GM18870 (cell line): ENCODE data around the gene NFATC1.
"Not testable (repeated sequence)": the region's sequence is repeated elsewhere in the genome, so short reads cannot be mapped to it uniquely, and the experiment has no call there.

Experiments
- ATAC-seq: cut with Tn5 transposase; IDR thresholded peaks from one replicate; pipeline ENCODE4 v1.9.1; 2021; ENCODE audit warnings: moderate library complexity; ENCODE audit not compliant: unreplicated experiment

NFATC1 gene

DNA sequence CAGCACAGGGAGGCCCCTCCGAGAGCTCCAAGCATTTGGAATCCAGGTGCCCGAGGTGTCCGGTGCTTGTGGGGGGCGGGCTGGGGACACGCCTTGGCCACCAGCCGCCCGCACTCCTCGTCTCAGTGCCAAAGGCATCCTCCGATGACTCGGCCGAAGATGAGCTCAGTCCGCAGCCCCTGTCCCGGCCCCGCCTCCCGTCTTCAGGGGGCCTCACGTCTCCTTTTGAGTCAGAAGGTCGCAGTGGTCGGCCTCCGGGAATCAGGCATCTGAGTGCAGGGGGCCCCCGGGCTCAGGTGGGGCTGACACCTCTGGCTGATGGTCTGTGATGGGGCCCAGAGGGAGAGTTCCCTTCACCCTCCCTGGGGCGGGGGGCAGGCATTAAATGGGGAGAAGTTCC, 74.8 kb downstream of the NFATC1 start:
- no peak for ATAC-seq

- ATAC-seq = no peak
Measured at GRCh38 chr18:79471046-79471445, 75.3 kb downstream of the NFATC1 start.

- no peak for ATAC-seq
Measured at GRCh38 chr18:79471597-79471996, 75.9 kb downstream of the NFATC1 start.

- no peak for ATAC-seq
Measured at GRCh38 chr18:79472176-79472575, 76.4 kb downstream of the NFATC1 start.

- no peak for ATAC-seq
Measured at GRCh38 chr18:79472946-79473345, 77.2 kb downstream of the NFATC1 start.

- ATAC-seq = no peak
Measured at GRCh38 chr18:79476031-79476917, 80.5 kb downstream of the NFATC1 start.

GRCh38 chr18:79476918-79477571, 81.3 kb downstream of the NFATC1 start:
- ATAC-seq = no peak

- no peak for ATAC-seq
Measured at GRCh38 chr18:79477711-79478483, 82.2 kb downstream of the NFATC1 start.

GRCh38 chr18:79478484-79479115, 82.9 kb downstream of the NFATC1 start:
- no peak for ATAC-seq

DNA sequence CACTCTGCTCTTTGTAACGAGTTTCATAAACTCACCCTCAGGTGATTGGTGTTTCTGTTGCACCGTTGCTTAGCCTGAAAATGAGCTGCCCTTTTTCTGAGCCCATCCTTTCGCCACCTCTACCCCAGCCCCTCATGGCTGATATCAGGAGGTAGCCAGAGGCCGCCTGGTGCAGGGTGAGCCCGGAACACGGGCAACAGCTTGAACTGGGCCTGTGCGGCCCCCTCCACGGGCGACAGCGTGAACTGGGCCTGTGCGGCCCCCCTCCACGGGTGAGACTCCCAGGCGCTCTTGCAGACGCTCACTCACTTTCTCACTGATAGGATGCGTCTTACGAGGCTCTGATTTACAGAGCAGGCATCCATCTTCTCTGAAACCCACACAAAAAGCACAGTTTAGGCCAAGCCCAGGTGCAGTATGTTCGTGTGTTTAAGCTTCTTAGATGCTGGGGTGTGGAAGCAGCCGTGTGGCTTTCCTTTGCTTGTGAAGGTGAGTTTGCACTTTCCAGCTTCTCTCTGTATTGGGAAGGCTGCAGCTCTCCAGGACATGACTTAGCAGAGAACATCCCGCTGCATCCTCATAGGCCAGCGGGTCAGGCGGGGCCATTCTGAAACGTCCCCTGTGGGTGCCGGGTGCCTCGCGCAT, 83.5 kb downstream of the NFATC1 start:
- no peak for ATAC-seq

DNA sequence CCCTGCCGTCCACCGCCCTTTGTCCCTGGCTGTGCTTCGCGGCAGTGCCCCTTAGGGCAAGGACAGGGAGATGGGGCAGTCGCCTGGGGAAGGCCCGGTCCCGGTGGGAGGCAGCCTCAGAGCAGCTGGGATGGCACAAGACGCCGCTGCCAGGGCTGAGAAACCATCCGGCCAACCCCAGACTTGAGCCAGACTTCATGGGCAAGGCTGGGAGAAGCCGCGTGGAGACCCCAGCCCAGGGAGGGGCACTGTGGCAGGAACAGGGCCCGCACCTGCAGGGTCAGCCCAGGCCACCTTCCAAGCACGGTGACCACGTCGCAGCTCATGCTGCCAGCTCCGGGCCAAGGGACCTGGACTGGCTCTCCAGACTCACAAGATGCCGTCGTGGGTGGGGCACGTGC, 84.0 kb downstream of the NFATC1 start:
- no peak for ATAC-seq

- no peak for ATAC-seq
Measured at GRCh38 chr18:79480171-79481045, 84.7 kb downstream of the NFATC1 start.

DNA sequence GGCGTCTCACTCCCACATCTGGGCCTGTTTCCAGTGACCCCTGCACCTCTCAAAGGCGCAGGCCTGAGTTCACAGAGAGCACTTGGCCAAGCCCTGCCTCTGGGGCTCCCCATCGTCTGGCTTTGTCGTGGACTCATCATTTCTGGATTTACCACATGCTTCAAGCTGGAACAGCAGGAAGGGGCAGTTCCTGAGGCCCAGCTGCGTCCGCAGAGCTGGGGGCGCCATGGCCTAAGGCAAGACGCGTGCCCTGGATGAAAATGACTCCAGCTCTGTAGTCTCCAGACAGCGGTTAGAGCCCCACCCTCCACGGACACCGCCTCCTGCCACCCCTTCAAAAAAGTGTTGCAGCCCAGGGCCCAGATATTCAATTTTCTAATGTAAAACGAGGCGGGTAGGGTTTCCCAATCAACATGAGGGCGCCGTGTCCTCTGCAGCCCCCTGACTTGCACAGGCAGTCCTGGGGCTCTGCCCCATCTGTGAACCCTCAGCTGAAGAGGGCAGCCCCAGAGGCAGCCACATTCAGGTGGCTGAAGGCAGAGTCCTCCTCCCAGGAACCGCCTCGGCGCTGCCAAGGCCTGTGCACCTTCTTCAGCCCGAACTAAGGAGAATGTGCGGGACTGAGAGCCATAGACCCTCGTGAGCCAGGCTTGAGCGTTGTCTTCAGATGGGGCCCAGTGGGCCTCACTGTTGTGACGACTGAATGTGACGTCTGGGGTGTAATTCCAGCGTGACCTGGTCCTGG, 85.5 kb downstream of the NFATC1 start:
- no peak for ATAC-seq

GRCh38 chr18:79483393-79483792, 87.7 kb downstream of the NFATC1 start:
- not testable (repeated sequence) for ATAC-seq

DNA sequence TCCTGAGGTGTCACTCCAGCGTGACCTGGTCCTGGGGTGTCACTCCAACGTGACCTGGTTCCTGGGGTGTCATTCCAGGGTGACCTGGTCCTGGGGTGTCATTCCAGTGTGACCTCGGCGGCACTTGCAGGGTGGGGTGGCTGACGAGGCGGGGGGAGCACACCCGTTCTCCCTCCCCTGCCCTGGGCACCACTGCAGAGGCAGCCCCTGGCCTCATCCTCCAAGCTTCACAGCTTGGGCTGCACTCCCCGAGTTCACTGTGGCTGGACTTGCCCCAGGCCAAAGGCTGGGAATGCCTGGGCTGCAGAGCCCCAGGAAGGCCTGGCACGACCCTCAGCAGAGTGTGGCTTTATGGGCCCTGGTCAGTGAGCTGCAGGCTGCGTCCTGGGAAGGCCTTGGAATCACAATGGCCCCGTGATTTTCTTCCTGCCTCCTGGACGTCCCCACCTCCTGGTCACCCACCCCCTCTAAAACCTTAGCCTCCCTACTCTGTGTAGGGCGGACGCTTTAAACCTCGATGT, 88.3 kb downstream of the NFATC1 start:
- ATAC-seq = no peak

DNA sequence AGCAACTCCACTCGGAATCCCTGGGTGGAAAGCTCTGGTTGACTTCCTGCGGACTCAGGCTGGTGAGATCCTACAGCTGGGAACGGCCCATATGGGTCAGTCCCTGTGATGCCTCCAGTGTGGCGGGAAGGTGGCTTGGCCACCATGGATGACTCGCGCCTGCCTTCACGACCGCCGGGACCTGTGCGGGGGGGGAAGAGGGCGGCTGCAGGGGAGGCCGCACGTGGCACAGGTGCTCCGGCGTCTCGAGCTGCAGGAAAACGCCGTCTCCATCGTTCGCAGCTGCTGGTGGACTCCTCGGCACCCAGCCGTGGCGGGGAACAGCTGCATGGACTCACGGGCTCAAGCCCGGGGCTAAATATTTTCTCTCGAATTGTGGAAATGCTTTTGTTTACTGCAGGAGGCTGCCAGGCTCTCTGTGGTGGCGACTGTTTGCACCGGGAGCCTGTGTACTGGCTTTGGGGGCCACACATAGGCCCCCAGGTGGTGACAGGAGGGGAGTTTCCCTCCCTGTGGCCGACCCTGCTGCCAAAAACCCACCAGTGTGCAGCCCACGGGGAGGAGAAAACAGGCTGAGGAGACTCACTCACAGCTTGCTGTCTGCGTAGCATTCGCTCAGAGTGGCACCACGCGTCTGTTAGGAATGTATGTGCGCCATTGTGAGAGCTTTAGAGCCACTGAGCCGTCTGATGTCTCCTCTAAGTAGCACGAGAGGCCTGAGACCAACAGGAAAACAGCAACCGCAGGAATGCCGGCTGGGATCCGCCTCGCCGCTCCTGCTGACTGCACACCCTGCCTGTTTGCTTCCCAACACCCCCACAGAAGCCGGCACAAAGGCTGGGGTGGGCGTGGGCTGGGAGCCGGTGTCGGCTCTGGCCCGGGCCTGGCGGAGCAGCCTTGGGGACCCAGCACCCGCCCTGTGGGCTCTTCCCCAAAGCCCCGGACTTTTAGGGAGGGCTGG, 89.2 kb downstream of the NFATC1 start:
- no peak for ATAC-seq

- no peak for ATAC-seq
Measured at GRCh38 chr18:79485788-79486355, 90.1 kb downstream of the NFATC1 start.
